NCI-H526 treated with DMSO at 0.1 percent for 48 hours (cell line): ENCODE results near the gene KIF26B.
"Not testable (repeated sequence)": the region's sequence is repeated elsewhere in the genome, so short reads cannot be mapped to it uniquely, and the experiment has no call there.

Source experiments
- DNase-seq: peaks from one replicate; lab custom pipeline; 2025; lab: John Stamatoyannopoulos, UW

KIF26B gene

GRCh38 chr1:245684166-245684565, 529.4 kb downstream of the KIF26B start:
- DNase-seq = no peak

GRCh38 chr1:245684571-245684970, 529.8 kb downstream of the KIF26B start:
- DNase-seq = no peak

- DNase-seq = no peak
Measured at GRCh38 chr1:245685111-245685810, 530.5 kb downstream of the KIF26B start.

GRCh38 chr1:245686006-245686405, 531.2 kb downstream of the KIF26B start:
- DNase-seq = no peak

GRCh38 chr1:245686446-245687030, 531.8 kb downstream of the KIF26B start:
- DNase-seq = no peak

DNA sequence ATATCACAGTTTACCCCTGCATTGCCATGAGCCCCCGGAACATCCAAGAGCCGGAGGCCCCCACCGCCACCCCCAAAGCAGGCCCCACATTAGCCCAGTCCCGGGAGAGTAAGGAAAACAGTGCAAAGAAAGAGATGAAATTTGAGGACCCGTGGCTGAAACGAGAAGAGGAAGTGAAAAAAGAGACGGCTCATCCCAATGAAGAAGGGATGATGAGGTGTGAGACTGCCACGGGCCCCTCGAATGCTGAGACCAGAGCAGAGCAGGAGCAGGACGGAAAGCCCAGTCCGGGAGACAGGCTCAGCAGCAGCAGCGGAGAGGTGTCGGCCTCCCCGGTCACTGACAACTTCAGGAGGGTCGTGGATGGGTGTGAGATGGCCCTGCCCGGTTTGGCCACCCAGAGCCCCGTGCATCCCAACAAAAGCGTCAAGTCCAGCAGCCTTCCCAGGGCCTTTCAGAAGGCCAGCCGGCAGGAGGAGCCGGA, 532.4 kb downstream of the KIF26B start:
- DNase-seq = no peak

DNA sequence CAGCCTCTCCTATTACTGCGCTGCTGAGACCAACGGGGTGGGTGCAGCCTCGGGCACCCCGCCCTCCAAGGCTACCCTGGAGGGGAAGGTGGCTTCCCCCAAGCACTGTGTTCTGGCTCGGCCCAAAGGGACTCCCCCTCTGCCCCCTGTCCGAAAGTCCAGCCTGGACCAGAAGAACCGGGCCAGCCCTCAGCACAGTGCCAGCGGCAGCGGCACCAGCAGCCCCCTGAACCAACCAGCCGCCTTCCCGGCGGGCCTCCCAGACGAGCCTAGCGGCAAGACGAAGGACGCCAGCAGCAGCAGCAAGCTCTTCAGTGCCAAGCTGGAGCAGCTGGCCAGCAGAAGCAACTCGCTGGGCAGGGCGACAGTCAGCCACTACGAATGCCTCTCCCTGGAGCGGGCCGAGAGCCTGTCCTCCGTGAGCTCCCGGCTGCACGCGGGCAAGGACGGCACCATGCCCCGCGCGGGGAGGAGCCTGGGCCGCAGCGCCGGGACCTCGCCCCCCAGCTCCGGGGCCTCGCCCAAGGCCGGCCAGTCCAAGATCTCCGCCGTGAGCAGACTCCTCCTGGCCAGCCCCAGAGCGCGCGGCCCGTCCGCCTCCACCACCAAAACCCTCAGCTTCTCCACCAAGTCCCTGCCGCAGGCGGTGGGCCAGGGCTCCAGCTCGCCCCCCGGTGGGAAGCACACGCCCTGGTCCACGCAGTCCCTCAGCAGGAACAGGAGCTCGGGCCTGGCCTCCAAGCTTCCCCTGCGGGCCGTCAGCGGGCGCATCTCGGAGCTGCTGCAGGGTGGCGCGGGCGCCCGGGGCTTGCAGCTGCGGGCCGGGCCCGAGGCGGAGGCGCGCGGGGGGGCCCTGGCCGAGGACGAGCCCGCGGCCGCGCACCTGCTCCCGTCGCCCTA, 533.1 kb downstream of the KIF26B start:
- DNase-seq = no peak

DNA sequence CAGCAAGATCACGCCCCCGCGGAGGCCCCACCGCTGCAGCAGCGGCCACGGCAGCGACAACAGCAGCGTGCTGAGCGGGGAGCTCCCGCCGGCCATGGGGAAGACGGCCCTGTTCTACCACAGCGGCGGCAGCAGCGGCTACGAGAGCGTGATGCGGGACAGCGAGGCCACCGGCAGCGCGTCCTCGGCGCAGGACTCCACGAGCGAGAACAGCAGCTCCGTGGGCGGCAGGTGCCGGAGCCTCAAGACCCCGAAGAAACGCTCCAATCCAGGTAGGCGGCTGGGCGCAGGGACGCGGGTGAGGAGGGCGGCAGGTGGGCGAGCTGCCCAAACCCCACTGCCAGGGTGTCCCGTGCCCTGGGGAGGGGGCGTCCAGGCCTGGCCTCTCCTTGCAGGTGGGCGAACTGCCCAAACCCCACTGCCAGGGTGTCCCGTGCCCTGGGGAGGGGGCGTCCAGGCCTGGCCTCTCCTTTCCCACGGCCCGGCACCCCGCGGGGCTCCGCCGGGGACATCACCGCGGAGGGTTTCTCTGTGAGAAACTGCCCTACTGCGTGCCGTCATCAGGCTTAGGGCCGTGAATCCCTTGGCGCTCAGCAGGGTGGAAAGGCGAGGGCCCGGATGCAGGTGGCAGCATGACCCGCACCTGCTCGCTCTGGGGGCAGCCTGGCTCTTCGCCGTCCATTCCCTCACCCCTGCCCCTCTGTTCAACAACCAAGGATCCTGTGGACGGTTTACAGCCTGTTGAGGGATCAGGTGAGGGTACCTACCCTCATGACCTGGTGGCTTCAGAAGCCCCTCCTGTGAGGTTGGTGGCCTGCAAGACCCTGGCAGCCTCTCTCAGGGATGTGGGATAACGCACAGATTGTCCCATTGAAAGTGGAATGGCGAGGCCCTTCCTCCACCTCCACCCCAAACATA, 534.0 kb downstream of the KIF26B start:
- no peak for DNase-seq

DNA sequence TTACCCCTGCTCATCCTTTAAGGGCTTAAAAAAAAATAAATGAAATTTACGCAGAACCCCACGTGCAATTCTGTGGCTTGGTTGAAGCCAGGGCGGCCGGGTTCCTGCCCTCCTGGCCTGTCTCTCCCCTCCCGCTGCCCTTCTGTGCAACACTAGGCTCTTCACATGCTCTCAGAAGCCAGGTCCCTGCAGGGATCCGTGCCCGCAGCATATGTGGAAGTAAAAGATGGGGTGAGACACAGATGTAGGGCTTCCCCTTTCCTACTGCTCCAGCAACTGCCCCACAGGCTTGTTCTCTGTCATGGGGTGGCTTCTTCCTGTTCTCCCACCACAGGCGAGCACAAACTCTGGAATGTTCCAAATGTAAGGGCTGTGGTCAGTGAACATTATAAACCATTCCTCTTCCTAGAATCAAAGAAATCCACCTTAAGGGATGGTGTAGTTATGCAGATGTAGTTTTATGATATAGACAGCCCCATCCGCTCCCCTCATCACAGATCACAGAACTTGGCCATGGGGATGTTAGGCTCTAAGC, 535.4 kb downstream of the KIF26B start:
- DNase-seq = no peak

DNA sequence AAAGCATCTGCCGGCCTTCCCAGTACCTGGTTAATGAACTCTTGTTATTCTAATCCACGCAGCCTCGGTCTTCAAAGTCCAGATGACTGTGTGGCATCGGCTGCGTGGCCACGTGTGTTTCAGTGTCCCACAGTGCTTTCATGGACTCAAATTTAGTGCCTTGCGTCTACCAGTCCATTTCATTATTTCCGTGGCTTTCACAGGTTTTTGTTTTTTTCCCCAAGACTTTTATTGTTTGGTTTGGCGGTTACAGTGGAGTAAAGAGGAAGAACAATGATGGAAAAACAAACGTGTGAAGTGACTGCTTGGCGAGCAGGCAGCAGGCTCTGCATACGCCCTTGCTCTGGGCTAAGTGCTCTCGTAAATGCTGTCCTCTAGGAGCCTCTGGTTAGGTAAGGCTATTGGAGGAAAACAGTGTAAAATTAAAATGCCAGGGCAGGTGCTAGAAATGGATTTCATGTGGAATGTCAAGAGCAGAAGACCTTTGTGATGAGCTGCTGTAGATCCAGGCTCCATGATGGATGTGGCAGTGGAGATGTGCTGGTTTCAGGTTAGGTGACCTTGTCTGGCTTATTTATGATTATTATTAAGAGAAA, 536.3 kb downstream of the KIF26B start:
- no peak for DNase-seq

- DNase-seq = no peak
Measured at GRCh38 chr1:245691897-245692296, 537.1 kb downstream of the KIF26B start.

DNA sequence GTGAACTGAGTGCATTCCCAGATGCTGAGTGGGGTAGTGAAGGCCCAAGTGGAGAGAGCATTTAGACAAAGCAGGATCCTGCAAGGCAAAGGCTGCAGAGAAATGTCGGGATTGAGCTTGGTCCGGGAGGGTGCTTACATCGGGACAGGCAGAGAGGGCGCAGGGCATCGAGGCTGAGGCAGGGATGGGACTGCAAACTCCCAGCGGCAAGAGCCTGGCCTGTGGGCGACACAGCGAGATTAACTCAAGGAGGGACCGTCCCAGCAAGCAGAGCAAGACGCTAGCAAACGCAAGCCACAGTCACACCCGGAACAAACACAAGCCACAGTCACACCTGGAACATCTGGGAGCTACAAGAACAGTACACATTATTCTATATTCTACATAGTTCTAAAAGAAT, 537.5 kb downstream of the KIF26B start:
- no peak for DNase-seq

DNA sequence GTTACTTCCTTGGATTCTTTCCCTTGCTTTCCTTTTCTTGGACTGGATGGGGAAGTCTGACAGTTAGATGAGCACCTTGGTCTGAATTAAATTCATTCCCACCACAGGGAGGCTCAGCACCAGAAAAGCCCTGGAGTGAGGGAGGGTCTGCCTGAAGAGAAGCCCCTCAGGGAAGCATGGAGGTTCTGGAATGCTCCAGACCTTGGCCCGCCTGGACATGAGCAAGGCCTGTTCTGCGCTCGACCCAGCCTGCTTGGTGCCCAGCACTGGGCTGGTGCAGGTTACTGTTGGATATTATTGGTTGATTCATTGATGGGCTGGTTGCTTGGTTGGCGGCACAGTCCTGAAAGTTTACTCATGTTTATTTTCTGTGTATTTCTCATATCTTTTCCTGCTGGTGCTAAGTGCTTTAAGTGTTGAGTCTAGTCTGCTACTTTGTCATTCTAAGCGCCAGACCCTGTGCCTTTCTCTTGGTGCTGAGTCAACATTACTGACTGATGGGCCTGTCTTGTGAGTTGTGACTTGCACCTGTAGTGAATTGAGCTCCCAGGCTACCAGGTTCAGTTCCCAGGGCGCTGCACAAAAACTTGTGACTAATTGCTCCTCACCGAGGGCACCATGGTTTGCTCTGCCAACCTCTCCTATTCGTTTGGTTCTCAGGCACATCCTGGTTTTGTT, 538.5 kb downstream of the KIF26B start:
- DNase-seq = no peak

DNA sequence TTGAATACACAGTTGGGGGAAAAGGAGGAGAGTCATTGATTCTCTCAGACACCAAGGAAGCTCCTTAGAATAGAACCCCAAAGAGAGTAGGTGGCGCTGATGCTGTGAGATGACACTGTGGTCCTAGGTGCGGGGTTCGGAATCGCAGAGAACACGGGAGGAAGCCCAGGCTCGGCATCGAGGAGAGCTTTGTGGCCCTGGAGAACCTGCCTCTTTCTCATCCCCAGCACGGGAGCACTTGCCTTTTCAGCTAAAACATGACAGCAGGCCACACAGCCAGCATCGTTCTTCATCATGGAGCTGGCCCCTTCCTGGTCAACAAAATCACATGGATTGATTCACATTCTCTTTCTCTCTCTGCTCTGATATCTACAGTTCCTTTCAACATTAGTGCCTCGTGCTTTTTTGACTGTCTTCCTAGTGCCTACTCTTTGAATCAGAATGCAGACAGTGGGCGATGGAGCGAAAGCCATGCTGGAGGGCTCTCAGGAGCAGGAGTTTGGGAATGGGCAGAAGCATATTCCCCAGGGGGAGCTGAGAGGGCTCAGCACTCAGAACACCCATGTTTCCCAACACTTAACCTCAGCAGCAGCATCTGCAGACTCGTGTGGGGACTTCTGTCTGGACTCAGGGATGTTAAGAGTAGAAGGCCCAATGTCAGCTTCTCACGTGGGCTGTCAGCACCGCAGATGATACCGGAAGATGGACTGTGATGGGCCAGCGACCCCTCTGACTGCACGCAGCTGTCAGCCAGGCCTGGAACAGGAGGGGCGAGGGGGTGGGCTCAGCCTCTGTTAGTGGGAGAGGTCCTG, 539.4 kb downstream of the KIF26B start:
- no peak for DNase-seq

- DNase-seq = no peak
Measured at GRCh38 chr1:245694753-245695195, 540.0 kb downstream of the KIF26B start.

DNA sequence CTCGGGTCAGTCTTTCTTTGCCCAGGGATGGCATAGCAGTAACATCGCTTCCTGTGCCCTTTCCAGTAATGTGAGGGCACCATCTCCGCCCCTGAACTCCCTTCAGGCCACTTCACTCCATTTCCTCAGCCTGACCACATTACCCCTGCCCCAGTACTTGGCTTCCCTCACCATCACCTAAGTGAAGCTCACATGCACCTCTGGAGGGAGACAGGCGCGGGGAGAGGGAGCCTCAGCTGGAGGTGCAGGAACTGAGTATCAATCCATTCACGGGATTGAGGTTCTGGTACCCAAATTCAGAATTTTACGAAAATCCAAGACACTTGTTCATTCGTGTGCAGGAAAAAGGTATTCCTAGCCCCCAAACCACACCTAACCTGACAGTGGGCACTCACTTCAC, 540.4 kb downstream of the KIF26B start:
- no peak for DNase-seq

DNA sequence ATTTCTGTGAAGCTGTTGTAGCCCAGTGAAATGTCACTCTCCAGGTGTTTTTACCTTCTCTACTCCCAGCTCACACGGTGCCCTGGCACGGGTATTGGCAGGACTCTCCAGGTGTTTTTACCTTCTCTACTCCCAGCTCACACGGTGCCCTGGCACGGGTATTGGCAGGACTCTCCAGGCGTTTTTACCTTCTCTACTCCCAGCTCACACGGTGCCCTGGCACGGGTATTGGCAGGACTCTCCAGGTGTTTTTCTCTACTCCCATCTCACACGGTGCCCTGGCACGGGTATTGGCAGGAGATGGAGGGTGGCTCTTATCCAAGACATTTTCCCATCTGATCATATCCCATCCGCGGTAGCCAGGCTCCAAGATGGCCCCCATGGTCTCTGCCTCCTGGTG, 540.9 kb downstream of the KIF26B start:
- not testable (repeated sequence) for DNase-seq

DNA sequence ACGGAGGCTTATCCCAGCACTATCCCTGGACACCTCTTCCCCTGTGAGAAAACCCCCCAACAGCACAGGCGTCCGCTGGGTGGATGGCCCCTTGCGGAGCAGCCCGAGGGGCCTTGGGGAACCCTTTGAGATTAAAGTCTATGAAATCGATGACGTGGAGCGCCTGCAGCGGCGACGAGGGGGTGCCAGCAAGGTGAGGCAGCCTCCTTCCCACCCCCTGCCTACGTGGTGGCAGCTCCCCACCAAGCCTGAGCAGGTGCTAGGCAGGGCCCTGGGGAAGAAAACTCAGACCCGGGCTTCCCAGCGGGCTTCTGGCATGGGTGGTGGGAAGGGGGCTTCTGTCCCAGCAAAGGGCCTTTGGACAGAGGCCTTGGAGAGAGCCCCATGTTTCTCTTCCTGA, 543.3 kb downstream of the KIF26B start:
- DNase-seq = no peak

DNA sequence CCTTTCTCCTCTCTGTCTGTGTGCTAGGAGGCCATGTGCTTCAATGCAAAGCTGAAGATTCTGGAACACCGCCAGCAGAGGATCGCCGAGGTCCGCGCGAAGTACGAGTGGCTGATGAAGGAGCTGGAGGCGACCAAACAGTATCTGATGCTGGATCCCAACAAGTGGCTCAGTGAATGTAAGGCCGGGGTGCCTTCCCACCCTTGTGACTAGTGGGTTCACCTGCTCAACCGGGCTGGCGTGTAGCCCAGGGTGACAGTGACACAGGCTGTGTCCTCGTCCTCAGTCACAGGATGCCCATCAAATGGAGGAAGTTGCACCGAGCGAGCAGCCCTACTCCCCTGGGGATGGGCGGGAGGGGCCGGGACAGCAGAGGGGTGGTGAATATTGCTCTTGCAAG, 544.1 kb downstream of the KIF26B start:
- DNase-seq = no peak

- DNase-seq = no peak
Measured at GRCh38 chr1:245700631-245701030, 545.8 kb downstream of the KIF26B start.
